GM18861 (cell line): ENCODE results near the gene ZNF181.

Source experiments
- ATAC-seq: cut with Tn5 transposase; IDR thresholded peaks from one replicate; pipeline ENCODE4 v1.9.1; 2021; ENCODE audit not compliant: unreplicated experiment

Gene ZNF181

GRCh38 chr19:34744896-34745690, 11.1 kb downstream of the ZNF181 start:
- ATAC-seq = no peak

GRCh38 chr19:34757441-34757840, 23.4 kb downstream of the ZNF181 start:
- ATAC-seq = no peak

DNA sequence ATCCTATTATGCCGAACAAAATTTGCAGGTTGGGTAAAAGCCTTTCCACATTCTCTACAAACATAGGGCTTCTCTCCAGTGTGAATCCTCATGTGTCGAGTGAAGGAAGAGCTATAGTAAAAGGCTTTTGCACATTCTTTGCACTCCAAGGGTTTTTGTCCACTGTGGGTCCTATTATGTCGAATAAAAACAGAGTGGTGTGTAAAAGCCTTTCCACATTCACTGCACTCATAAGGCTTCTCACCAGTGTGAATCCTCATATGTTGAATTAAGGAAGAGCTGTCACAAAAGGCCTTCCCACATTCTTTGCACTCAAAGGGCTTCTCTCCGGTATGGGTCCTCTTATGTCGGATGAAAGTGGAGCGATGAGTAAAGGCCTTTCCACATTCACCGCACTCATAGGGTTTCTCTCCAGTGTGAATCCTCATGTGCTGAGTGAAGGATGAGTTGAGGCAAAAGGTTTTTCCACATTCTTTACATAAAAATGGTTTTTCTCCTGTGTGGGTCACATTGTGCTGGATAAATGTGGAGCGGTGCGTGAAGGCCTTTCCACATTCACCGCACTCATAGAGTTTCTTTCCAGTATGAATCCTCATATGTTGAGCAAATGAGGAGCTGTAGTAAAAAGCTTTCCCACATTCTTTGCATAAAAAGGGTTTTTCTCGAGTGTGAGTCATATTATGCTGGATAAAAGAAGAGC, 25.3 kb downstream of the ZNF181 start:
- ATAC-seq = no peak

- ATAC-seq = no peak
These were observed 32.3 kb downstream of the ZNF181 start for GRCh38 chr19:34766386-34766785.

DNA sequence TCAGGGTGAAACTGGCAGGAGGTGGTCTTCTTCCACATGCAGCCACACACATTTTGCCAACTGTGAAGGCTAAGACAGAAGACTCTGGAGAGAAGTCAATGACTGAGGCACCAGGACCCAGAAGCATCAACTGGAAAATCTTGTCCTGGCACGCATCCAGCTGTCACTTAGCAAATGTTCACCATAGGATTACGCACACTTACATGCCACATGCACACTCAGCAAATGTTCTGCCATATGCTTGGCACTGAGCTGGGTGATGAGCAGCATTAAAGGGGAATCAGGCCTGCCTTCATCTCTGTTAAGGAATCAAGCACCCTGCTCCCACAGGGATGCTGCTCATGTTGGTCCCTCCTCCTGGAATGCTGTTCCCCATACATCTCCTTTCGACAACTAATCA, 33.9 kb downstream of the ZNF181 start:
- ATAC-seq = no peak

- ATAC-seq = peak; percentile 82
These were observed 38.9 kb downstream of the ZNF181 start, which contains the start of gene ZNF599 for GRCh38 chr19:34772697-34773554. TSS of gene ZNF599 (minus strand) at chr19:34773215. CDS start at chr19:34772841, 374 bp downstream.

DNA sequence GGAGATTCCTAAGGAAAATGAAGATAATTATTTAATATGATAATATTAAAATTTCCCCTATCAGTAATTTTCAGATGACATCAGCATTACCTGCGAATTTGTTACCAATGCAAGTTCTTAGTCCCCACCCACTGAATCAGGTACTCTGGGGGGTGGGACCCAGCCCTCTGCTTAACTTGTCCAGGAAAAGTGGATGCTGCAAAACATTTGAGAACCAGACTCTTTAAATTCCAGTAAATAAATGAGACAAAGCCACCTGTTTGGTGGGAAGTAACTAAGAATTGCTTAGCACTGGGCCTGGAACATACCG, 39.5 kb downstream of the ZNF181 start:
- ATAC-seq = no peak

DNA sequence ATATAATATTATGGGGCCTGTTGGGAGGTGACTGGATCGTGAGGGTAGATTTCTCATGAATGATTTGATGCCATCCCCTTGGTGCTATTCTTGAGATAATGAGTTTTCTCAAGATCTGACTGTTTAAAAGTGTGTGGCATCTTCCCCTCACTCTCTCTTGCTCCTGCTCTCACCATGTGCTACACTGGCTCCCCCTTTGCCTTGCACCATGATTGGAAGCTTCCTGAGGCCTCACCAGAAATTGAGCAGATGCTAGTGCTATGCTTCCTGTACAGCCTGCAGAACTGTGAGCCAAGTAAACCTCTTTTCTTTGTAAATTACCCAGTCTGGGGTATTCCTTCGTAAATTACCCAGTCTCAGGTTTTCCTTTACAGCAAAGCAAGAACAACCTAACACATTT, 40.8 kb downstream of the ZNF181 start:
- no peak for ATAC-seq

- ATAC-seq = no peak
These were observed 44.3 kb downstream of the ZNF181 start for GRCh38 chr19:34778342-34778741.

GRCh38 chr19:34779652-34780051, 45.6 kb downstream of the ZNF181 start:
- no peak for ATAC-seq

DNA sequence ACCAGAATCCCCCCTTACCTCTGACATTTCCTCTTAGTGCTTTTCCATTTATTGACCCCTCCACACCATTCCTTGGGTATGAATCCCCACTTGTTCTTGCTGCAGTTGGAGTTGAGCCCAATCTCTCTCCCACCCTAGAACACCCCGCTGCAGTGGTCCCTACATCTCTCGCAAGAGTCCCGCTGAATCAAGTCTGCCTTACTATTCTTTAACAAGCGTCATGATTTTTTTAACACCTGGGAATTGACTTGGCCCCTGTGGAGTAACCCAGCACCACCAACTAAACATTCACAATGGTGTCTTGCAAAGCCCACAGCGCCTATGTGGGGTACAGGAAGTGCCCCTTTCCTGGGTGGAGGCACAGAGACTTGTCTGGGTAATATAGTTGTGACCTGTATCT, 52.2 kb downstream of the ZNF181 start:
- ATAC-seq = no peak

DNA sequence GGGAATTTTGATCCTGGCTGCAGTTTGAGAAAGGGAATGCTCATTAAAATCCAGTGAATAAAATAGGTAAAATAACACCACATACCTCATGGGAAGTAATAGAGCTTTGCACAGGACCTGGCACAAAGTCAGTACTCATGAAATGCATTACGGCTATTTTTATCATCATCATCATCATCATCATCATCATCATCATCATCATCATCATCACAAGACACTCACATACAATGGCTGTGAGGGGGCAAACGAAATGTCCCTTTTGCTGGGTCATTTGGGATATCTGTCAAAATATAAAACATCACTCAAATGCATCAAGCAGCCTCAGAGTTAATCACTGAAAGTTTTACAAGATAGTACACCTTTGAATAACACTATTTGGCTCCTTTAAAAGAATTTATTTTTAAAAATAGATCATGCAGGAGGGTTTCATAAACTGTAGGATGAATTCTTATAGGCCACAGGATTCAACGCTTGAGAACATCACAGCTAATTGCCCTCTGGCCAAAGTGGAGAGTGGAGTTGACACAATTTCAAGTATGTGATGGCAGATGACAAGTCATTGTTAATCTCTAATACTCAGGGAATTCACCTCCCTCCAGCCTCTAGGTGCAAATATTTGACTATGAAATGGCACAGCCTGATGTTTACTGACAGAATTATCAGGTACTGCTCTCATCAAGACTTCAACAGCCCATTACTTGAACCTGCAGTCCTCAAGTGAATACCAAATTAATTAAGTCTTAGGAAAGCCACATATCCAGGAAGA, 53.2 kb downstream of the ZNF181 start:
- no peak for ATAC-seq

DNA sequence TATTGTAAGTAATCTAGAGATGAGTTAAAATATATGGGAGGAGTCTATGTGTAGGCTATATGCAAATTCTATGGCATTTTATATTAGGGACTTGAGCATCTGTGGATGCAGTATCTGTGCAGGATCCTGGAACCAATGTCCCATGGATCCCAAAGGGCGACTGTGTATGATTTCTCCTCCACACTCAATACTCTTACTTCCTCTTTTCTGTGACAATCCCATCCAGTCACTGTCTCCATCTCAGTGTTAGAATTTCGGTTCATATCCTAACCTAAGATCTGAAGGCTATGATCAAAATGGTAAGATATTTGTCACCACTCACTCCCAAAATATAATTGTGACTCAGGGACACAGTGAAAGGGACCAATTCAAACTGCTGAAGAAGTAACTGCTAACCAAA, 54.0 kb downstream of the ZNF181 start:
- ATAC-seq = no peak

- no peak for ATAC-seq
These were observed 59.5 kb downstream of the ZNF181 start for GRCh38 chr19:34793565-34793964.

- ATAC-seq = no peak
These were observed 60.3 kb downstream of the ZNF181 start for GRCh38 chr19:34794066-34794960.
